GM12878 (cell line): ENCODE measurements around the gene VMAC.

ENCODE experiments used
- HDAC6 ChIP-seq: fragments of 200-600 bp; sonication (generic); IDR thresholded peaks from one replicate; pipeline ENCODE4 v1.8.0; 2017; ENCODE audit warnings: antibody characterized with exemption; ENCODE audit not compliant: unreplicated experiment
- KDM1A ChIP-seq: fragments of 200-600 bp; sonication (generic); IDR thresholded peaks from 2 replicates; pipeline ENCODE4 v1.6.1; 2016; ENCODE audit warnings: borderline replicate concordance
- POLR2AphosphoS5 ChIP-seq: IDR thresholded peaks from 2 replicates; pipeline ENCODE4 v1.6.1; 2011; ENCODE audit warnings: mild to moderate bottlenecking, low read length, inconsistent platforms
- ZNF24 ChIP-seq: fragments of 450-650 bp; IDR thresholded peaks from 2 replicates; pipeline ENCODE4 v1.6.1; 2017; ENCODE audit warnings: antibody characterized with exemption, mild to moderate bottlenecking
- TF ChIP-seq, protein P1 (sequence below): IDR thresholded peaks from 2 replicates; pipeline ENCODE4 v1.6.1; 2012; ENCODE audit warnings: improper control_type of control experiment, low read depth, low read length; ENCODE audit not compliant: insufficient replicate concordance
- TF ChIP-seq, protein P2 (sequence below), 3 experiments: IDR thresholded peaks in 2 of 3; conservative IDR thresholded peaks in 1 of 3; 2 replicates each; pipeline ENCODE4 v1.5.1; 2011; ENCODE audit warnings: low read depth in 3 of 3, low read length in 3 of 3, mild to moderate bottlenecking in 3 of 3, control low read depth in 2 of 3, moderate library complexity in 2 of 3, inconsistent platforms in 1 of 3, mixed read lengths in 1 of 3; ENCODE audit not compliant: control insufficient read depth in 2 of 3, insufficient read depth in 1 of 3; ENCODE audit errors: extremely low read depth in 1 of 3

DNA sequence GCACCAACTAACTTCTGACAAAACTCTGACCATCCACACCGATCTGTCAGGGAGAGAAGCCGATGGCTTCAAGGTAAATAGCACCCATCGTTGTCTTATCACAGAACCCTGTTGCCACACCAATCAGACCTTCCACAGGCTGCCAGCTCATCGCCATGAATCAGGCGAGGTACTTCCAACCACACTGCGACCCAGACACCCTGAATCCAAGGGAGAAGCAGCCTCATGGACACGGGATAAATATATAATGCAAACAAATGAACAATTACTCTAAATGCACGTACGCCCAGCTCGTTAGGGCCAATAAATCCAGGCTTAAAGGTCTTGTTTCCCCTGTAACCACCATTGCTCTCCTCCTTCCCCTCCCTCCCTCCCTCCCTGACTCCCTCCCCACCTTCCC lies 52.5 kb downstream of the VMAC start:
- TF ChIP-seq POLR2AphosphoS5 = no peak
- TF ChIP-seq ZNF24 = no peak
- TF ChIP-seq, protein P1, sequence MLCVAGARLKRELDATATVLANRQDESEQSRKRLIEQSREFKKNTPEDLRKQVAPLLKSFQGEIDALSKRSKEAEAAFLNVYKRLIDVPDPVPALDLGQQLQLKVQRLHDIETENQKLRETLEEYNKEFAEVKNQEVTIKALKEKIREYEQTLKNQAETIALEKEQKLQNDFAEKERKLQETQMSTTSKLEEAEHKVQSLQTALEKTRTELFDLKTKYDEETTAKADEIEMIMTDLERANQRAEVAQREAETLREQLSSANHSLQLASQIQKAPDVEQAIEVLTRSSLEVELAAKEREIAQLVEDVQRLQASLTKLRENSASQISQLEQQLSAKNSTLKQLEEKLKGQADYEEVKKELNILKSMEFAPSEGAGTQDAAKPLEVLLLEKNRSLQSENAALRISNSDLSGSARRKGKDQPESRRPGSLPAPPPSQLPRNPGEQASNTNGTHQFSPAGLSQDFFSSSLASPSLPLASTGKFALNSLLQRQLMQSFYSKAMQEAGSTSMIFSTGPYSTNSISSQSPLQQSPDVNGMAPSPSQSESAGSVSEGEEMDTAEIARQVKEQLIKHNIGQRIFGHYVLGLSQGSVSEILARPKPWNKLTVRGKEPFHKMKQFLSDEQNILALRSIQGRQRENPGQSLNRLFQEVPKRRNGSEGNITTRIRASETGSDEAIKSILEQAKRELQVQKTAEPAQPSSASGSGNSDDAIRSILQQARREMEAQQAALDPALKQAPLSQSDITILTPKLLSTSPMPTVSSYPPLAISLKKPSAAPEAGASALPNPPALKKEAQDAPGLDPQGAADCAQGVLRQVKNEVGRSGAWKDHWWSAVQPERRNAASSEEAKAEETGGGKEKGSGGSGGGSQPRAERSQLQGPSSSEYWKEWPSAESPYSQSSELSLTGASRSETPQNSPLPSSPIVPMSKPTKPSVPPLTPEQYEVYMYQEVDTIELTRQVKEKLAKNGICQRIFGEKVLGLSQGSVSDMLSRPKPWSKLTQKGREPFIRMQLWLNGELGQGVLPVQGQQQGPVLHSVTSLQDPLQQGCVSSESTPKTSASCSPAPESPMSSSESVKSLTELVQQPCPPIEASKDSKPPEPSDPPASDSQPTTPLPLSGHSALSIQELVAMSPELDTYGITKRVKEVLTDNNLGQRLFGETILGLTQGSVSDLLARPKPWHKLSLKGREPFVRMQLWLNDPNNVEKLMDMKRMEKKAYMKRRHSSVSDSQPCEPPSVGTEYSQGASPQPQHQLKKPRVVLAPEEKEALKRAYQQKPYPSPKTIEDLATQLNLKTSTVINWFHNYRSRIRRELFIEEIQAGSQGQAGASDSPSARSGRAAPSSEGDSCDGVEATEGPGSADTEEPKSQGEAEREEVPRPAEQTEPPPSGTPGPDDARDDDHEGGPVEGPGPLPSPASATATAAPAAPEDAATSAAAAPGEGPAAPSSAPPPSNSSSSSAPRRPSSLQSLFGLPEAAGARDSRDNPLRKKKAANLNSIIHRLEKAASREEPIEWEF = no peak
- no peak for TF ChIP-seq HDAC6
- TF ChIP-seq, protein P2, sequence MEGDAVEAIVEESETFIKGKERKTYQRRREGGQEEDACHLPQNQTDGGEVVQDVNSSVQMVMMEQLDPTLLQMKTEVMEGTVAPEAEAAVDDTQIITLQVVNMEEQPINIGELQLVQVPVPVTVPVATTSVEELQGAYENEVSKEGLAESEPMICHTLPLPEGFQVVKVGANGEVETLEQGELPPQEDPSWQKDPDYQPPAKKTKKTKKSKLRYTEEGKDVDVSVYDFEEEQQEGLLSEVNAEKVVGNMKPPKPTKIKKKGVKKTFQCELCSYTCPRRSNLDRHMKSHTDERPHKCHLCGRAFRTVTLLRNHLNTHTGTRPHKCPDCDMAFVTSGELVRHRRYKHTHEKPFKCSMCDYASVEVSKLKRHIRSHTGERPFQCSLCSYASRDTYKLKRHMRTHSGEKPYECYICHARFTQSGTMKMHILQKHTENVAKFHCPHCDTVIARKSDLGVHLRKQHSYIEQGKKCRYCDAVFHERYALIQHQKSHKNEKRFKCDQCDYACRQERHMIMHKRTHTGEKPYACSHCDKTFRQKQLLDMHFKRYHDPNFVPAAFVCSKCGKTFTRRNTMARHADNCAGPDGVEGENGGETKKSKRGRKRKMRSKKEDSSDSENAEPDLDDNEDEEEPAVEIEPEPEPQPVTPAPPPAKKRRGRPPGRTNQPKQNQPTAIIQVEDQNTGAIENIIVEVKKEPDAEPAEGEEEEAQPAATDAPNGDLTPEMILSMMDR (IDR thresholded peaks at IDR 0.05 in 2 of 3, conservative IDR thresholded peaks at IDR 0.05 in 1 of 3; ENCODE audit: control insufficient read depth in 2 of 3, extremely low read depth in 1 of 3, insufficient read depth in 1 of 3, low read depth in 3 of 3, low read length in 3 of 3) = no peak
- TF ChIP-seq KDM1A = no peak
